GM12873 (cell line): Measurements from ENCODE around the gene ARHGAP12.

Experiments
- CTCF ChIP-seq: IDR thresholded peaks from 2 replicates; pipeline ENCODE4 v1.5.1; 2012; ENCODE audit warnings: low read depth, mild to moderate bottlenecking, moderate library complexity, low read length, control low read depth; ENCODE audit not compliant: insufficient read depth; ENCODE audit errors: missing control alignments

ARHGAP12 gene

GRCh38 chr10:31963589-31963980 lies 35.0 kb upstream of the ARHGAP12 start:
- TF ChIP-seq CTCF: no peak

- TF ChIP-seq CTCF: no peak
These were observed 34.4 kb upstream of the ARHGAP12 start for GRCh38 chr10:31962826-31963588.

DNA sequence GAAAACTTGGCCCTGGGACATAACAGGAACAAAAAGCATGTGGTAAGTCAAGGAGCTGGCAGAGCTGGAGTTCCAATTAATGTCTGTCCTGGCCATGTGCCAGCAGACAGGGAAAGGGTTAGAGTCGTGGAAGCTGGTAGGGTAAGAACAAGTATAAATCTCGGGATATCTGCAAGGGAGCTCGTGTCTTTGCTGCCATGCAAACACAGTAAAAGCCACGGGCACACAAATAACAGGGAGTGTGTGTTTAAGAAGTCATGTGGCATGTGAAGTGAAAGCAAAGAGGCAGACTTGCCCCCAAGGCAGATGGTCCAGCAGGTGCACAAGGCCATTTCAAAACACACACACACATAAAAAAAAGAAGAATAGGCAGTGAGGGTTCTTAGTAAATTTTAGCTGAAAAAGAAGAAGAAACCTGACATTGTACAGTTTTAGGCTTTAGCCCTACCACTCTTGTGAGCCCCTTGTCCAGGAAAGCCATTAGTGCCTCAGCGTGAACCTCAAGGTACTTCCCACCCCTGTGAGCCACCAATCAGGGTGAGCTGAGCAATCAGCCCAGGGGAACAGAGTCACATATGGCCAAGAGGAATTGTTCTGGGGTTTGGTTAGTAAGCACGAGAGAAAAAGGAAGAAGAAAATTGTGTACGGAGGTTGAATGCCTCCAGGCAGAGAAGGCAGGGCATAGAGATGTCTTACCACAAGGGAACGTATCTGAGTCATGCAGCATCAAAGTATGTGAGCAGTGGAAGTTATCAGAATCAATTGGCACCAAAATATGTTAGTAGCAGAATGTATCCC lies 32.8 kb upstream of the ARHGAP12 start:
- no peak for TF ChIP-seq CTCF

DNA sequence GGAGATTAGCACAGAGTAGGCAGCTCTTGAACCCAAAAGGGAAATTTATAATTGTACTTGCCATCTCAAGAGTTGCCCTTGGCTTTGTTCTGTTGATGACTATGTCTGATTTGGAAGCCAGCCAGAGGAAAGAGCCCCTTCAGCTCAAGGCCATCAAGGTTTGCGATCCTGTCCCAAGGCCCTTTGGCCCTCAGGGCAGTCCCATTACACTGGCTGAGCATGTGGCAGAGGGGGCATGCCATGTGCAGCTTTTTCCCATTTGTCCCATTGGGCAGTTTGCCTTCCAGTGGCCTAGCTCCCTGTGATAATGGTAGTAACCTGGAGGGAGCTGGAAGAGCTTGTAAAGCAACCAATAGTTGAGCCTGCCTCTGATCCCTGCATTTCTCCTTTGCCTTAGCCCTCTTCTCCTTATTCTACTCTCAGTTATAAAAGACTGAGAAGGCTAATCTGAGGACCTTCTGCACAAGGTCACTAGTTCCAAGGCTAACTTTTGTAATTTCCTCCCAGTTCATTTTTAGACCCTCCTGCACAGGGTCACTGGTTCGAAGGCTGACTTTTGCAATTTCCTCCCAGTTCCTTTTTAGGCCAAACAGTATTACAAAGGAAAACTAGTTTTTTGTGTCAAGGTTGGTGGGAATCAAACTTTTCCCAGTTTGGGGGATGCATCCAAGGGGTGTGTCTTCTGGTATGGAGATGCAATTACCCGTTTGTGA lies 31.0 kb upstream of the ARHGAP12 start:
- TF ChIP-seq CTCF: no peak

DNA sequence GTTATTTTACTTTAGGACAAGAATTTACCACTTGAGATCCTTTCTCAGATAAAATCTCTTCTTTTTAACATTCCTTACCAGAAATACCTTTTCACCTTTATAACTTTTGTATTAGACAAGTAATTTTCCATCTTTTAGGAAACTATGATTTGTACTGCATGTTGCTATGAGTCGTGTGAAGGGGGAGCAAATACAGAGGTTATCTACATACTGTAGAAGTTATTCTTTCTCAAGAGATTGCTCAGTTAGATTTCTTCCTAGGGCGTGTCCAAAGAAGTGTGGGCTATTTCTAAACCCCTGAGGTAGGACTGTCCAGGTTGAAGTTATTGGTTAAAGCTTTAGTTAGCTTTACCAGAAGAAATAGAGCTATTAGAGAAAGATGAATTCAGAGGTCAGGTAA lies 30.2 kb upstream of the ARHGAP12 start:
- no peak for TF ChIP-seq CTCF

- TF ChIP-seq CTCF: no peak
These were observed 27.7 kb upstream of the ARHGAP12 start for GRCh38 chr10:31956200-31956946.
